SK-N-MC (cell line): Measurements from ENCODE around the gene TEX55.
"Not testable (repeated sequence)": the region's sequence is repeated elsewhere in the genome, so short reads cannot be mapped to it uniquely, and the experiment has no call there.

ENCODE experiments used
- DNase-seq: peaks from one replicate; pipeline ENCODE4 v3.0.0-alpha.2; 2011; ENCODE audit warnings: low read depth, low spot score
- H3K27ac ChIP-seq: fragments of 200-600 bp; sonication (generic); 2 replicates; pipeline ENCODE4 v1.5.1; 2016; ENCODE audit warnings: mixed run types
- H3K36me3 ChIP-seq: fragments of 200-600 bp; sonication (generic); 2 replicates; pipeline ENCODE4 v1.6.1; 2017; ENCODE audit warnings: antibody characterized with exemption, low read length, mixed read lengths; ENCODE audit not compliant: insufficient read depth
- H3K4me3 ChIP-seq: fragments of 200-600 bp; sonication (generic); 2 replicates; pipeline ENCODE4 v1.5.1; 2016
- H3K9ac ChIP-seq: fragments of 200-600 bp; sonication (generic); 2 replicates; pipeline ENCODE4 v1.8.0; 2017; ENCODE audit warnings: mixed run types, mixed read lengths; ENCODE audit not compliant: insufficient read length
- H3K9me3 ChIP-seq: fragments of 200-600 bp; sonication (generic); 2 replicates; pipeline ENCODE4 v1.6.1; 2017; ENCODE audit warnings: low read depth, mild to moderate bottlenecking, antibody characterized with exemption, low read length, moderate library complexity, mixed read lengths
- EZH2 ChIP-seq: fragments of 200-600 bp; sonication (generic); IDR thresholded peaks from one replicate; pipeline ENCODE4 v1.6.1; 2017; ENCODE audit warnings: antibody characterized with exemption
- FOXP2 ChIP-seq: optimal IDR thresholded peaks from 2 replicates; pipeline ENCODE3; 2011; ENCODE audit warnings: mild to moderate bottlenecking, moderate library complexity; ENCODE audit not compliant: insufficient read depth; ENCODE audit errors: extremely low read length, control extremely low read depth
- POLR2AphosphoS5 ChIP-seq: IDR thresholded peaks from 2 replicates; pipeline ENCODE4 v1.6.1; 2012; ENCODE audit warnings: mild to moderate bottlenecking, low read depth, low read length, borderline replicate concordance

The TEX55 gene

DNA sequence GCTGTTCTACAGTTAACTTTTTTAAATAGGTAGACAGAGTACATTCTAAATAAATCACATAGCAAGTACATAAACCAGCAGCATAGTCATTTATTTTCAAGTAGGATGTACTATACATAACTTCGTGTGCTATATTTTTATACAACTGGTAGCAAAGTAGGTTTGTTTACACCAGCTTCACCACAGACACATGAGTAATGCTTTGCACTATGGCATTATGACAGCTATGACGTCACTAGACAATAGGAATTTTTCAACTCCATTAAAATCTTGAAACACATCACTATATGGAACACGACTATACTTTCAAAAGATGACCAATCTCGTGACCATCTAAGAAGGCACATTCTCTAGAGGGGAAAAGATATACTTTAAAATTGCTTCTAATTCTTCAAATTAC, 3.5 kb downstream of the TEX55 start:
- no peak for TF ChIP-seq FOXP2
- no peak for TF ChIP-seq POLR2AphosphoS5
- no peak for TF ChIP-seq EZH2
- Histone ChIP-seq H3K4me3 (no peak overlapping the region), H3K27ac (no peak overlapping the region)

DNA sequence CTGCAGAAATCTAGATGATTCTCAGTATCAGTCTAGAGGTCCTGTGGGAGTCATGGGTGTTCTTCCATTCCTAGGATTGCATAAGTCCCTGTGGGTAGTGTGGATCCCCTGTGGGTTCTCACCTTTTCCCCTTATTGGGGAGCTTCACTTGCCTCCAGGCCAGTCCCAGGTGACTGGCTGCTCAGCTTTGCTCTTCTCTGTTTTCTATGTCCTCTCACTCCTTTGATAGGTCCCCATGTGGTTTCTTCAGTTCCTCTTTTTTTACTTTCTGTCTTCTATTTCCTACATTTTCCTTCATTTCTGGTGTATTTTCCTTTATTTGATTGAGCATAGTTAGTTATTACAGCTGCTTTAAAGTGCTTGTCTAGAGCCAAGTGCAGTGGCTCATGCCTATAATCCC, 10.9 kb downstream of the TEX55 start:
- H3K27ac ChIP-seq, result no peak overlapping the region
- no peak for DNase-seq
- no peaks in the 10 kb centered on the region for H3K9me3 ChIP-seq
- H3K36me3 ChIP-seq, result no peaks in the 10 kb centered on the region
- no peak overlapping the region for H3K4me3 ChIP-seq
- no peak overlapping the region for H3K9ac ChIP-seq
- TF ChIP-seq FOXP2, result no peak
- no peak for TF ChIP-seq EZH2
- no peak for TF ChIP-seq POLR2AphosphoS5

More for the DNA sequence above, 3.5 kb downstream of the TEX55 start:
- Histone ChIP-seq H3K36me3 (no peaks in the 10 kb centered on the region), H3K9ac (no peak overlapping the region), H3K9me3 (no peaks in the 10 kb centered on the region)
- no peak for DNase-seq

DNA sequence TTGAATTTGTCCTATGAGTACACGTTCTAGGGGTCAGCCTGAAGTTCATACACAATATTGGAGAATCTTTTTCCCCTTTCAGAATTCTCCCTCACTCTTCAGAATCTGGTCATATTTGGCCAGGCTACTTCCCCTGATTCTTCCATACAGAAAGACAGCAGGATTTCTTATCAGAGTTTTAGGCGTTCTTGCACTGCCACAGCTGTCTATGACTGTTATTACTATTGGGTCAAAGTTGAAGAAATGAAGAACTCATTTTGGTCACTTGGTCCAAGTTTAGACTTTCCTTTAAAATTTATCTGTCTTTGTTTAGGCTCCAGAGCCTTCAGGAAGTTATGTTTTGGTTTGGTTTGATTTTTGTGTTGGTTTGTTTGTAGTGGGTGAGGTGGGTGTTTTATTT, 12.0 kb downstream of the TEX55 start:
- Histone ChIP-seq H3K9me3 (no peaks in the 10 kb centered on the region), H3K36me3 (no peaks in the 10 kb centered on the region), H3K9ac (no peak overlapping the region), H3K4me3 (no peak overlapping the region), H3K27ac (no peak overlapping the region)
- no peak for TF ChIP-seq EZH2
- no peak for TF ChIP-seq POLR2AphosphoS5
- TF ChIP-seq FOXP2, result no peak
- DNase-seq, result no peak

- no peak for TF ChIP-seq POLR2AphosphoS5
- no peak for TF ChIP-seq EZH2
- TF ChIP-seq FOXP2, result no peak
- Histone ChIP-seq H3K4me3 (no peak overlapping the region), H3K36me3 (no peaks in the 10 kb centered on the region), H3K27ac (no peak overlapping the region), H3K9ac (no peak overlapping the region), H3K9me3 (no peaks in the 10 kb centered on the region)
- DNase-seq, result no peak
Observed at GRCh38 chr3:119160361-119160760, 14.4 kb downstream of the TEX55 start.

DNA sequence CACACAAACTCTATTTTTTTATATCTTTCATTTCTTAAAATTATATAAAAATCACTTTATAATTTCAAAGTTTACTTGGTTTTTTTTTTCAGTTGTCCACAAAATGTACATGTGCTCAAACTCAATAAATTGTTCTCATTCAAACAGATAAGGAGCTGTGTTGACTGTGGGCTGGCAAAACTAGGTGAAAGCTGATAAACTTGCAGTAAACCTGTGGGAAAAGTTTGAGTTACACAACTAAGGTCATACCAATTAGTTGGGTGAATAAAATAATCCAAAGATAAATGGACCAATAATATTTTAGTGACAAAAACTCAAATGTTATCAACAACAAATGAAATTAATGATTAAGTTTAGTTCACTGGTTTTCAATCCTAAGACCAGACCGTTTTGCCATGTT, 14.8 kb downstream of the TEX55 start:
- Histone ChIP-seq H3K36me3 (no peaks in the 10 kb centered on the region), H3K27ac (no peak overlapping the region), H3K9me3 (no peaks in the 10 kb centered on the region), H3K9ac (no peak overlapping the region), H3K4me3 (no peak overlapping the region)
- no peak for DNase-seq
- TF ChIP-seq FOXP2 (no peak), POLR2AphosphoS5 (no peak), EZH2 (no peak)

GRCh38 chr3:119161240-119161639, 15.3 kb downstream of the TEX55 start:
- Histone ChIP-seq H3K36me3 (no peaks in the 10 kb centered on the region), H3K4me3 (no peak overlapping the region), H3K9ac (no peak overlapping the region), H3K27ac (no peak overlapping the region), H3K9me3 (no peaks in the 10 kb centered on the region)
- no peak for DNase-seq
- TF ChIP-seq POLR2AphosphoS5 (no peak), FOXP2 (no peak), EZH2 (no peak)

DNA sequence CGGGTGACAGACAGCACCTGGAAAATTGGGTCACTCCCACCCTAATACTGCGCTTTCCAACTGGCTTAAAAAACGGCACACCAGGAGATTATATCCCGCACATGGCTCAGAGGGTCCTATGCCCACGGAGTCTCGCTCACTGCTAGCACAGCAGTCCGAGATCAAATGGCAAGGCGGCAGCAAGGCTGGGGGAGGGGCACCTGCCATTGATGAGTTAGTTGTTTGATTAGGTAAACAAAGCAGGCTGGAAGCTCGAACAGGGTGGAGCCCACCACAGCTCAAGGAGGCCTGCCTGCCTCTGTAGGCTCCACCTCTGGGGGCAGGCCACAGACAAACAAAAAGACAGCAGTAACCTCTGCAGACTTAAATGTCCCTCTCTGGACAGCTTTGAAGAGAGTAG, 18.8 kb downstream of the TEX55 start:
- not testable (repeated sequence) for H3K36me3 ChIP-seq, H3K27ac ChIP-seq, DNase-seq, H3K9me3 ChIP-seq, H3K4me3 ChIP-seq, H3K9ac ChIP-seq

DNA sequence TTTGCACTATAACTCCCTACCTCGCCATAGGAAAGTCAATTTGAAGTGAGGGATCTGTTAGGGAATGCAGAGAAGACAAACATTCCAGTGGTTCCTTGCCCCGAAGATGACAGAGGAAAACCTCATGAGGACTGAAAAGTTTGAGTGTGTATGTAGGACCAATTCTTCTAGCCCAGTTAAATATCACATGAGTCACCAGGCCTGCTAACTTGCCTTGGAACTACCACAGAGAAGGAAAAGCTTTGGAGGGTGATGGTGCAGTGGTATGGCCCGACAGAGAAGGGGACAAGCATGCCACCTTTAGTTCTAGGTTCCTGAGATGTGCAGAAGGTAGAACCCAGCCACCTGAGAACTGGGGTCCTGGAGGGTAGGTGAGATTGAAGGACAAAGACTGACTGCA, 24.9 kb downstream of the TEX55 start:
- no peak overlapping the region for H3K9ac ChIP-seq
- no peak for DNase-seq
- no peaks in the 10 kb centered on the region for H3K36me3 ChIP-seq
- H3K4me3 ChIP-seq, result no peak overlapping the region
- H3K9me3 ChIP-seq, result no peaks in the 10 kb centered on the region
- no peak for TF ChIP-seq FOXP2
- no peak for TF ChIP-seq POLR2AphosphoS5
- TF ChIP-seq EZH2, result no peak
- H3K27ac ChIP-seq, result no peak overlapping the region

DNA sequence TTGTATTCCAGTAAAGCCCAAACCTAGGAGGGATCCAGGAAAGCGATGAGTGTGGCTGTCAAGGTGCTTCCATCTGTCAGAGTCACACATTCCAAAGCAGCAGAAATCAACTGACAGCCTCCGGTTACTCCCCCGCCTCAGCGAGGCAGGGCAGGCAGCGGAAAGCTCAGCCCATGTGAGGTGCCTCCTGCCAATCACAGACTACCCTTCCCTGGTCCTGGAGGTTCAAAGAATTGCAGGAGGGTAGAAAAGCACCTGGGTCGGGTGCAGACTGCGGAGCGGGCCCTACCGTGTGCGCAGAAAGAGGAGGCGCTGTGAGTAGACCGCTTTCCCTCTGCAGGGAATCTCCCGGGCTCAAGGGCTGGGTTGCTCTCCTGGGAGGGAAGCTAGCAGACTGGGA, 27.4 kb downstream of the TEX55 start, which contains the start of gene UPK1B:
Gene UPK1B (plus strand): TSS at position 274 of the 400 bp plus-strand sequence. CDS start 13,144 bp downstream, outside the sequence.
- no peak within 1 kb of the TSS for H3K27ac ChIP-seq
- DNase-seq, result no peak
- no peak for TF ChIP-seq POLR2AphosphoS5
- TF ChIP-seq EZH2, result no peak
- no peak for TF ChIP-seq FOXP2
- H3K4me3 ChIP-seq, result no peak within 1 kb of the TSS
- no peaks in the 10 kb centered on the region for H3K36me3 ChIP-seq
- no peak within 1 kb of the TSS for H3K9ac ChIP-seq
- no peaks in the 10 kb centered on the region for H3K9me3 ChIP-seq
